Dendritic cell treated with granulocyte-macrophage colony-stimulating factor and Interleukin-4, amounts not matched to agents 40 ng/mL and 50 ng/mL, for 4 days (primary cell): ENCODE results near the gene TAS1R1.

ENCODE experiments used
- H3K27ac Mint-ChIP-seq: one replicate; pipeline ENCODE4 v1.8.0; 2022; ENCODE audit warnings: mild to moderate bottlenecking, mixed read lengths
- H3K27me3 Mint-ChIP-seq: one replicate; pipeline ENCODE4 v1.8.0; 2022; ENCODE audit warnings: mild to moderate bottlenecking, mixed read lengths
- H3K36me3 Mint-ChIP-seq: one replicate; pipeline ENCODE4 v1.8.0; 2022; ENCODE audit warnings: low read depth, mixed read lengths
- H3K4me1 Mint-ChIP-seq: one replicate; pipeline ENCODE4 v1.8.0; 2022; ENCODE audit warnings: low read depth, mixed read lengths
- H3K4me3 Mint-ChIP-seq: one replicate; pipeline ENCODE4 v1.8.0; 2022; ENCODE audit warnings: mild to moderate bottlenecking, moderate library complexity, mixed read lengths
- H3K9me3 Mint-ChIP-seq: one replicate; pipeline ENCODE4 v1.8.0; 2022; ENCODE audit warnings: mixed read lengths
- intact Hi-C: fragments of 100-400 bp; cut with micrococcal nuclease; formaldehyde crosslinking; loops from one replicate; pipeline ENCODE4 v1.15.0; 2022

Gene TAS1R1

GRCh38 chr1:6585081-6585722 lies 30.1 kb downstream of the TAS1R1 start:
- H3K36me3 Mint-ChIP-seq: peaks cover 79% of the 10 kb centered on the region
- intact Hi-C loops: no loop called here
- no peak overlapping the region for H3K4me3 Mint-ChIP-seq
- peak overlapping the region; percentile 4 for H3K27ac Mint-ChIP-seq
- no peaks in the 10 kb centered on the region for H3K27me3 Mint-ChIP-seq
- H3K4me1 Mint-ChIP-seq: peaks cover 86% of the 10 kb centered on the region
- no peaks in the 10 kb centered on the region for H3K9me3 Mint-ChIP-seq

- Mint-ChIP-seq H3K4me1 (peaks cover 86% of the 10 kb centered on the region), H3K4me3 (no peak overlapping the region), H3K9me3 (no peaks in the 10 kb centered on the region), H3K36me3 (peaks cover 79% of the 10 kb centered on the region), H3K27me3 (no peaks in the 10 kb centered on the region), H3K27ac (no peak overlapping the region)
- intact Hi-C loops: no loop called here
These were observed 30.7 kb downstream of the TAS1R1 start for GRCh38 chr1:6585841-6586240.

- Mint-ChIP-seq H3K4me1 (peaks cover 86% of the 10 kb centered on the region), H3K27me3 (no peaks in the 10 kb centered on the region), H3K36me3 (peaks cover 80% of the 10 kb centered on the region), H3K27ac (no peak overlapping the region), H3K4me3 (no peak overlapping the region), H3K9me3 (no peaks in the 10 kb centered on the region)
- intact Hi-C loops: no loop called here
These were observed 31.3 kb downstream of the TAS1R1 start for GRCh38 chr1:6586404-6586816.

GRCh38 chr1:6587261-6588005 lies 32.3 kb downstream of the TAS1R1 start:
- Mint-ChIP-seq H3K4me3 (no peak overlapping the region), H3K27ac (no peak overlapping the region), H3K4me1 (peaks cover 86% of the 10 kb centered on the region), H3K9me3 (no peaks in the 10 kb centered on the region), H3K36me3 (peaks cover 90% of the 10 kb centered on the region), H3K27me3 (no peaks in the 10 kb centered on the region)
- intact Hi-C loops: no loop called here

- Mint-ChIP-seq H3K27ac (peak overlapping the region; percentile 50), H3K9me3 (no peaks in the 10 kb centered on the region), H3K36me3 (peaks cover 98% of the 10 kb centered on the region), H3K4me3 (peak overlapping the region; percentile 4), H3K27me3 (no peaks in the 10 kb centered on the region), H3K4me1 (peaks cover 88% of the 10 kb centered on the region)
- intact Hi-C loops: no loop called here
These were observed 33.2 kb downstream of the TAS1R1 start for GRCh38 chr1:6588128-6588892.

GRCh38 chr1:6588893-6589520 lies 33.9 kb downstream of the TAS1R1 start:
- no peaks in the 10 kb centered on the region for H3K27me3 Mint-ChIP-seq
- peak overlapping the region; percentile 50 for H3K27ac Mint-ChIP-seq
- peaks cover 95% of the 10 kb centered on the region for H3K4me1 Mint-ChIP-seq
- peak overlapping the region; percentile 4 for H3K4me3 Mint-ChIP-seq
- H3K9me3 Mint-ChIP-seq: no peaks in the 10 kb centered on the region
- H3K36me3 Mint-ChIP-seq: peaks cover 99% of the 10 kb centered on the region
- intact Hi-C loops: no loop called here

GRCh38 chr1:6590046-6590445 lies 34.9 kb downstream of the TAS1R1 start:
- H3K4me1 Mint-ChIP-seq: peaks cover 96% of the 10 kb centered on the region
- no peak overlapping the region for H3K4me3 Mint-ChIP-seq
- no peak overlapping the region for H3K27ac Mint-ChIP-seq
- no peaks in the 10 kb centered on the region for H3K9me3 Mint-ChIP-seq
- intact Hi-C loops: no loop called here
- H3K27me3 Mint-ChIP-seq: no peaks in the 10 kb centered on the region
- peaks cover 99% of the 10 kb centered on the region for H3K36me3 Mint-ChIP-seq

- intact Hi-C loops: no loop called here
- peak overlapping the region; percentile 37 for H3K4me3 Mint-ChIP-seq
- H3K27ac Mint-ChIP-seq: peak overlapping the region; percentile 54
- no peaks in the 10 kb centered on the region for H3K9me3 Mint-ChIP-seq
- H3K36me3 Mint-ChIP-seq: peaks cover 99% of the 10 kb centered on the region
- no peaks in the 10 kb centered on the region for H3K27me3 Mint-ChIP-seq
- peaks cover 98% of the 10 kb centered on the region for H3K4me1 Mint-ChIP-seq
These were observed 36.1 kb downstream of the TAS1R1 start for GRCh38 chr1:6591222-6591621.

GRCh38 chr1:6591644-6592043 lies 36.5 kb downstream of the TAS1R1 start:
- peak overlapping the region; percentile 37 for H3K4me3 Mint-ChIP-seq
- H3K27me3 Mint-ChIP-seq: no peaks in the 10 kb centered on the region
- H3K4me1 Mint-ChIP-seq: peaks cover 100% of the 10 kb centered on the region
- no peaks in the 10 kb centered on the region for H3K9me3 Mint-ChIP-seq
- peak overlapping the region; percentile 54 for H3K27ac Mint-ChIP-seq
- intact Hi-C loops: no loop called here
- peaks cover 99% of the 10 kb centered on the region for H3K36me3 Mint-ChIP-seq

GRCh38 chr1:6592441-6592840 lies 37.3 kb downstream of the TAS1R1 start:
- no peaks in the 10 kb centered on the region for H3K9me3 Mint-ChIP-seq
- H3K36me3 Mint-ChIP-seq: peaks cover 99% of the 10 kb centered on the region
- intact Hi-C loops: no loop called here
- H3K4me1 Mint-ChIP-seq: peaks cover 100% of the 10 kb centered on the region
- H3K27me3 Mint-ChIP-seq: no peaks in the 10 kb centered on the region
- no peak overlapping the region for H3K4me3 Mint-ChIP-seq
- peak overlapping the region; percentile 54 for H3K27ac Mint-ChIP-seq

GRCh38 chr1:6592865-6593593 lies 37.9 kb downstream of the TAS1R1 start:
- intact Hi-C loops: no loop called here
- Mint-ChIP-seq H3K4me3 (no peak overlapping the region), H3K4me1 (peaks cover 100% of the 10 kb centered on the region), H3K27ac (no peak overlapping the region), H3K9me3 (no peaks in the 10 kb centered on the region), H3K36me3 (peaks cover 99% of the 10 kb centered on the region), H3K27me3 (no peaks in the 10 kb centered on the region)

GRCh38 chr1:6593810-6594209 lies 38.7 kb downstream of the TAS1R1 start:
- Mint-ChIP-seq H3K4me1 (peaks cover 100% of the 10 kb centered on the region), H3K27ac (no peak overlapping the region), H3K9me3 (no peaks in the 10 kb centered on the region), H3K27me3 (no peaks in the 10 kb centered on the region), H3K36me3 (peaks cover 99% of the 10 kb centered on the region), H3K4me3 (no peak overlapping the region)
- intact Hi-C loops: no loop called here

- Mint-ChIP-seq H3K27ac (no peak overlapping the region), H3K36me3 (peaks cover 95% of the 10 kb centered on the region), H3K27me3 (no peaks in the 10 kb centered on the region), H3K4me1 (peaks cover 99% of the 10 kb centered on the region), H3K9me3 (no peaks in the 10 kb centered on the region), H3K4me3 (no peak overlapping the region)
- intact Hi-C loops: no loop called here
These were observed 40.1 kb downstream of the TAS1R1 start for GRCh38 chr1:6594977-6595740.
